Osteoblast (primary cell): Measurements from ENCODE around the gene NGEF. TPM values are rescaled to one million over a fixed set of nuclear protein-coding genes. Genes with fewer than 3 reads are reported as not detected.

Experiments
- DNase-seq: peaks from one replicate; pipeline ENCODE4 v3.0.0; 2011; ENCODE audit warnings: low spot score, mixed read lengths; ENCODE audit not compliant: insufficient read length; ENCODE audit errors: missing footprints
- H2AFZ ChIP-seq: 2 replicates; pipeline ENCODE4 v1.6.0; 2011; ENCODE audit warnings: mild to moderate bottlenecking, low read length
- H3K27ac ChIP-seq: 2 replicates; pipeline ENCODE4 v1.5.1; 2011; ENCODE audit warnings: mild to moderate bottlenecking, low read depth, low read length, moderate library complexity
- H3K27me3 ChIP-seq: 2 replicates; pipeline ENCODE4 v1.6.0; 2012; ENCODE audit warnings: mild to moderate bottlenecking, control low read depth, inconsistent platforms, low read length, moderate library complexity; ENCODE audit not compliant: insufficient read depth
- H3K36me3 ChIP-seq: 2 replicates; pipeline ENCODE4 v1.5.1; 2011; ENCODE audit warnings: mild to moderate bottlenecking, low read length, control low read depth, moderate library complexity; ENCODE audit not compliant: insufficient read depth
- H3K4me1 ChIP-seq: 2 replicates; pipeline ENCODE4 v1.5.1; 2011; ENCODE audit warnings: mild to moderate bottlenecking, low read length, control low read depth, moderate library complexity; ENCODE audit not compliant: insufficient read depth
- H3K4me2 ChIP-seq: 2 replicates; pipeline ENCODE4 v1.6.0; 2011; ENCODE audit warnings: mild to moderate bottlenecking, low read length; ENCODE audit not compliant: insufficient read depth
- H3K4me3 ChIP-seq: fragments of 200-600 bp; sonication (generic); 3 replicates; pipeline ENCODE4 v1.5.1; 2012; ENCODE audit warnings: mild to moderate bottlenecking, low read length, inconsistent platforms; ENCODE audit not compliant: insufficient read depth
- H3K79me2 ChIP-seq: 2 replicates; pipeline ENCODE4 v1.6.0; 2012; ENCODE audit warnings: mild to moderate bottlenecking, low read length, control low read depth, inconsistent platforms; ENCODE audit not compliant: insufficient read depth
- H3K9me3 ChIP-seq: 2 replicates; pipeline ENCODE4 v1.5.1; 2011; ENCODE audit warnings: low read depth, low read length, control low read depth
- H4K20me1 ChIP-seq: 2 replicates; pipeline ENCODE4 v1.6.0; 2012; ENCODE audit warnings: mild to moderate bottlenecking, low read length, control low read depth; ENCODE audit not compliant: insufficient read depth
- total RNA-seq: library from RNA; depleted of rRNA; stranded (reverse); fragments of >200 nt; gene quantifications from 2 replicates; pipeline ENCODE4 v1.2.3, GENCODE V29; 2012
- TF ChIP-seq, protein P1 (sequence below): IDR thresholded peaks from 2 replicates; pipeline ENCODE4 v1.5.1; 2011; ENCODE audit warnings: mild to moderate bottlenecking, low read depth, low read length, moderate library complexity; ENCODE audit errors: extremely low read depth

The NGEF gene
- total RNA-seq, 1 donor, result not detected

DNA sequence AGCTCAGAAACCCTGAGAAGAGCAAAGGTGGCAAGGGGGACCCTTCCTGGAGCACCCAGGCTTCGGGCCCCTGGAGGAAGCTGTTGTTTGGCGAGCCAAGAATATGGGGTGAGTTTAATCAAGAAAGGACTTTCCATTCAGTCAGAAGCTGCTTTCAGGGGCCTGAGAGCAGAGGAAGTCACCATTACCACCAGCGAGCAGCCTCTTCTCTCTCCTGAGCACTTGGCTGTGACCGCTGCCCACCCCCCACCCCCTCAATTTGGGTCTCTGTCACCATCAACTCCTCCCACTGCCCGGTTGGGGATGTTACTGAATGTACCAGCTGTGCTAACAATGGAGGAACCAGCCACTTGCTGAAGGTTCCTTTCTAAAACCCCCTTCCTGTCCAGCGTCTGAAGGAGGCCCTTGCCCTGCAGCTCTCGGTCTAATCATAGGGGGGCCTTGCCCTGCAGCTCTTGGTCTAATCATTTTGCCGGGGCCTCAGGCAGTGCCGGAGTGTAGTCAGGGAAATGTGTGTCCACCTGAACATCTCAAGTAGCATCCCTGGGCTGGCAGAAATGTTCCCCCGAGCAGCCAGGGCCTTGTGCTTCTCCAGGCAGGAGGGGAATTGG is 48.0 kb upstream of the NGEF start:
- no peak for DNase-seq
- Histone ChIP-seq H3K4me1 (no peaks in the 10 kb centered on the region), H3K36me3 (no peaks in the 10 kb centered on the region), H3K27ac (no peak overlapping the region), H4K20me1 (no peaks in the 10 kb centered on the region), H3K4me2 (no peak overlapping the region), H3K4me3 (no peak overlapping the region), H2AFZ (no peak overlapping the region), H3K9me3 (no peaks in the 10 kb centered on the region), H3K27me3 (no peaks in the 10 kb centered on the region), H3K79me2 (no peaks in the 10 kb centered on the region)
- TF ChIP-seq, protein P1, sequence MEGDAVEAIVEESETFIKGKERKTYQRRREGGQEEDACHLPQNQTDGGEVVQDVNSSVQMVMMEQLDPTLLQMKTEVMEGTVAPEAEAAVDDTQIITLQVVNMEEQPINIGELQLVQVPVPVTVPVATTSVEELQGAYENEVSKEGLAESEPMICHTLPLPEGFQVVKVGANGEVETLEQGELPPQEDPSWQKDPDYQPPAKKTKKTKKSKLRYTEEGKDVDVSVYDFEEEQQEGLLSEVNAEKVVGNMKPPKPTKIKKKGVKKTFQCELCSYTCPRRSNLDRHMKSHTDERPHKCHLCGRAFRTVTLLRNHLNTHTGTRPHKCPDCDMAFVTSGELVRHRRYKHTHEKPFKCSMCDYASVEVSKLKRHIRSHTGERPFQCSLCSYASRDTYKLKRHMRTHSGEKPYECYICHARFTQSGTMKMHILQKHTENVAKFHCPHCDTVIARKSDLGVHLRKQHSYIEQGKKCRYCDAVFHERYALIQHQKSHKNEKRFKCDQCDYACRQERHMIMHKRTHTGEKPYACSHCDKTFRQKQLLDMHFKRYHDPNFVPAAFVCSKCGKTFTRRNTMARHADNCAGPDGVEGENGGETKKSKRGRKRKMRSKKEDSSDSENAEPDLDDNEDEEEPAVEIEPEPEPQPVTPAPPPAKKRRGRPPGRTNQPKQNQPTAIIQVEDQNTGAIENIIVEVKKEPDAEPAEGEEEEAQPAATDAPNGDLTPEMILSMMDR, result no peak

DNA sequence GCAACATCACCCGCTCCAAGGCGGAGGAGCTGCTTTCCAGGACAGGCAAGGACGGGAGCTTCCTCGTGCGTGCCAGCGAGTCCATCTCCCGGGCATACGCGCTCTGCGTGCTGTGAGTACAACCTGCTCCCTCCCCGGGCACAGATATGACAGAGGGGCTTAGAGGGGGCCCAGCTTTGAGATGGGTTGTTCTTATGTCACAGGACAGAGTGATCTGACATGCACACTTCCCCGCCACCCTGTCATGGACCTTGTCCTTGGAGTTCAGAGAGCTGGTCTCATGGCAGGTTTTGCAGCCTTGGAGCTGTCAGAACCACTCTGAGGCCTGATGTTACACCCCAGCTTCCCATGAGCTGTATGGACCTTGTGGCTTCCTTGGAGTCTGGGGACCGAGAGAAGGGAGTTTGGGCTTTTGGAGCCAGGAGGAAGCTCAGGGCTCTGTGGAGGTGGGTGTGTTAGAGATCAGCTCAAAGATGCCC is 47.5 kb upstream of the NGEF start:
- Histone ChIP-seq H3K27me3 (no peaks in the 10 kb centered on the region), H2AFZ (peak overlapping the region; percentile 47), H3K4me3 (no peak overlapping the region), H3K4me2 (no peak overlapping the region), H3K36me3 (no peaks in the 10 kb centered on the region), H3K27ac (no peak overlapping the region), H3K79me2 (no peaks in the 10 kb centered on the region), H3K4me1 (no peaks in the 10 kb centered on the region), H4K20me1 (no peaks in the 10 kb centered on the region), H3K9me3 (no peaks in the 10 kb centered on the region)
- no peak for DNase-seq
- TF ChIP-seq, protein P1, result no peak

DNA sequence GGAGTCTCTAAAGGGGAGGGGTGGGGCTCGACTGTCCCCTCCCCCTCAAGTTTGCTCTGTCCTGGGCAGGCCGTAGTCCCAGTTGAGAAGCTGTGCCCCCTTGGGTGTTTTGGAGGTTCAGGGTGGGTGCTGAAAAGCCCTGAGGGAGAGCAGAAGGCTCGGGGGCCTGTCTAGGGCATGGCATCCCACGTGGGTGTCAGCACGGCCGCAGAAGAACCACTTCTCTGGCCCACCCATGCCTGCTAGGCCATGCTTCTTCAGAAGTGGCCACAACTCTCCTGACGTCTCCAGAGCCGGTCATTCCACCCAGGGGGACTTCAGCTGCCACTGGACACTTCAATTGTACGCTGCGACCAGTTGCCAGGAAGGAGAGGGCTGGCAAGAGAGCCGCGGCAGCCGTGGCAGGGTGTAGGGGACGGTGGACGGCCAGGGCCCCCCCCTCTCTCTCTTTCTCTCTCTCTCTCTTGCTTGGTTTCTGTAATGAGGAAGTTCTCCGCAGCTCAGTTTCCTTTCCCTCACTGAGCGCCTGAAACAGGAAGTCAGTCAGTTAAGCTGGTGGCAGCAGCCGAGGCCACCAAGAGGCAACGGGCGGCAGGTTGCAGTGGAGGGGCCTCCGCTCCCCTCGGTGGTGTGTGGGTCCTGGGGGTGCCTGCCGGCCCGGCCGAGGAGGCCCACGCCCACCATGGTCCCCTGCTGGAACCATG is 46.9 kb upstream of the NGEF start, which contains the start of gene INPP5D:
INPP5D (plus strand) TSS at position 546 of the 704 bp plus-strand sequence; CDS start at position 683, 137 bp downstream.
- Histone ChIP-seq H3K79me2 (no peaks in the 10 kb centered on the region), H3K4me2 (no peak within 1 kb of the TSS), H2AFZ (peak within 1 kb of the TSS; percentile 47), H4K20me1 (no peaks in the 10 kb centered on the region), H3K36me3 (no peaks in the 10 kb centered on the region), H3K4me1 (no peaks in the 10 kb centered on the region), H3K27ac (no peak within 1 kb of the TSS), H3K27me3 (no peaks in the 10 kb centered on the region), H3K9me3 (no peaks in the 10 kb centered on the region), H3K4me3 (no peak within 1 kb of the TSS)
- DNase-seq, result no peak
- TF ChIP-seq, protein P1, result no peak

DNA sequence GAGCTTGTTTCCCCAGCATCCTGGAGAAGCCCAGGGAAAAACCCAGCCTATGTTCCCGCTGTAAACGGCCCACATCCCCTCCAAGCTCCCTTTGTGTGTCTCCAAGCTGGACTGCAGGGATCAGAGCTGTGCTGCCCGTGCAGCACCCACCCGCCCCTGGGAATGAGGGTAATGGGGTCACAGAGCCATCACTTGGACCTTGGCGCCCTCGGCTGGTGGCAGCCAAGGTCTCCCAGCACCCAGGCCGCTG is 46.4 kb upstream of the NGEF start:
- H3K4me3 ChIP-seq, result no peak overlapping the region
- H2AFZ ChIP-seq, result no peak overlapping the region
- no peak for DNase-seq
- H3K79me2 ChIP-seq, result no peaks in the 10 kb centered on the region
- no peak overlapping the region for H3K4me2 ChIP-seq
- TF ChIP-seq, protein P1, result no peak
- H4K20me1 ChIP-seq, result no peaks in the 10 kb centered on the region
- peaks cover under 1% of the 10 kb centered on the region for H3K27me3 ChIP-seq
- H3K4me1 ChIP-seq, result peaks cover 2% of the 10 kb centered on the region
- H3K36me3 ChIP-seq, result no peaks in the 10 kb centered on the region
- no peaks in the 10 kb centered on the region for H3K9me3 ChIP-seq
- no peak overlapping the region for H3K27ac ChIP-seq
